Stimulated activated CD8-positive, alpha-beta memory T cell treated with anti-CD3 and anti-CD28 coated beads, Interleukin-15, amount 100 ng/mL, for 1 hour (primary cell): ENCODE measurements around the gene HFE.
A peak's percentile ranks its signal among the peaks of the same experiment; 100 is the strongest.
"Not testable (repeated sequence)": the region's sequence is repeated elsewhere in the genome, so short reads cannot be mapped to it uniquely, and the experiment has no call there.

Source experiments
- DNase-seq: peaks from one replicate; pipeline ENCODE4 v3.0.0-alpha.2; 2020; ENCODE audit warnings: low read depth

Gene HFE

GRCh38 chr6:26059941-26060340, 27.3 kb upstream of the HFE start:
- no peak for DNase-seq

- no peak for DNase-seq
Observed at GRCh38 chr6:26064619-26065257, 22.5 kb upstream of the HFE start.

GRCh38 chr6:26065952-26066380, 21.3 kb upstream of the HFE start:
- DNase-seq = no peak

GRCh38 chr6:26067367-26067766, 19.9 kb upstream of the HFE start:
- DNase-seq = no peak

GRCh38 chr6:26068036-26068435, 19.2 kb upstream of the HFE start:
- DNase-seq = no peak

- no peak for DNase-seq
Observed at GRCh38 chr6:26071135-26071534, 16.1 kb upstream of the HFE start.

- DNase-seq = no peak
Observed at GRCh38 chr6:26075063-26075717, 12.0 kb upstream of the HFE start.

GRCh38 chr6:26078066-26078465, 9.2 kb upstream of the HFE start:
- not testable (repeated sequence) for DNase-seq

- DNase-seq = not testable (repeated sequence)
Observed at GRCh38 chr6:26081096-26081495, 6.1 kb upstream of the HFE start.

- no peak for DNase-seq
Observed at GRCh38 chr6:26086211-26086610, 1.0 kb upstream of the HFE start.

- DNase-seq = no peak
Observed at GRCh38 chr6:26088344-26088743, 1.1 kb downstream of the HFE start.

- DNase-seq = no peak
Observed at GRCh38 chr6:26089272-26089671, 2.0 kb downstream of the HFE start.

GRCh38 chr6:26092443-26092842, 5.2 kb downstream of the HFE start:
- no peak for DNase-seq

GRCh38 chr6:26094036-26094435, 6.8 kb downstream of the HFE start:
- no peak for DNase-seq

GRCh38 chr6:26097268-26097875, 10.1 kb downstream of the HFE start:
- peak; percentile 40 for DNase-seq

GRCh38 chr6:26103141-26103769, 16.0 kb downstream of the HFE start:
- DNase-seq = no peak

GRCh38 chr6:26103770-26104456, 16.7 kb downstream of the HFE start:
- peak; percentile 76 for DNase-seq

GRCh38 chr6:26104457-26105108, 17.4 kb downstream of the HFE start:
- DNase-seq = no peak

- no peak for DNase-seq
Observed at GRCh38 chr6:26105109-26105730, 18.0 kb downstream of the HFE start.

GRCh38 chr6:26105842-26106241, 18.6 kb downstream of the HFE start:
- no peak for DNase-seq

GRCh38 chr6:26107935-26108334, 20.7 kb downstream of the HFE start:
- DNase-seq = no peak
